Tongue (tissue), 2 donors: Measurements from ENCODE around the gene GPR31. TPM values are rescaled to one million over a fixed set of nuclear protein-coding genes. Genes with fewer than 3 reads are reported as not detected.
"Not testable (repeated sequence)": the region's sequence is repeated elsewhere in the genome, so short reads cannot be mapped to it uniquely, and the experiment has no call there.

Source experiments
- DNase-seq: peaks from one replicate; pipeline ENCODE4 v3.0.0-alpha.2; 2015
- total RNA-seq: library from RNA; depleted of rRNA; stranded (reverse); fragments of >200 nt; gene quantifications from one replicate; pipeline ENCODE4 v1.2.3, GENCODE V29; 2014

GPR31 gene, protein sequence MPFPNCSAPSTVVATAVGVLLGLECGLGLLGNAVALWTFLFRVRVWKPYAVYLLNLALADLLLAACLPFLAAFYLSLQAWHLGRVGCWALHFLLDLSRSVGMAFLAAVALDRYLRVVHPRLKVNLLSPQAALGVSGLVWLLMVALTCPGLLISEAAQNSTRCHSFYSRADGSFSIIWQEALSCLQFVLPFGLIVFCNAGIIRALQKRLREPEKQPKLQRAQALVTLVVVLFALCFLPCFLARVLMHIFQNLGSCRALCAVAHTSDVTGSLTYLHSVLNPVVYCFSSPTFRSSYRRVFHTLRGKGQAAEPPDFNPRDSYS
- total RNA-seq, result not detected

DNA sequence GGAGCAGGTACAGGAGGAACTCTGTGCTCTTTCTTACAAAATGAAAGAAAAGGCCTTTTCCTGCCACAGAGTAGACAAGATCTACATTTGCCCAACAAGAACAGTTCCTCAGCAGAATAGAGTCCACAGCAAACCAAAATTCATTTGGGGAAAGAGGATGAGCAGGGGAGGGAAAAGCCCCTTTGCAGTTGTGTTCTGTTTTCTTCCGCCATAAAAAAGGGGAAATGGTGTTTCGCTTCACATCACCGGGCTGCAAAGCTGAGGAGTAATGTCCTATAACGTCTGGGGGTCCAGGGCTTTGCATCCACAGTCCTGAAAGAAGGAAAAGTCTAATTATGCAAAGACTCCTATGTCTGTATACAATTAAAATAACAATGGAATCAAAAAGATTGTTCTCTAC, at the start of gene GPR31:
GPR31 (minus strand) TSS at position 118 of the 400 bp plus-strand sequence. CDS start 149 bp downstream, outside the sequence.
- no peak for DNase-seq

DNA sequence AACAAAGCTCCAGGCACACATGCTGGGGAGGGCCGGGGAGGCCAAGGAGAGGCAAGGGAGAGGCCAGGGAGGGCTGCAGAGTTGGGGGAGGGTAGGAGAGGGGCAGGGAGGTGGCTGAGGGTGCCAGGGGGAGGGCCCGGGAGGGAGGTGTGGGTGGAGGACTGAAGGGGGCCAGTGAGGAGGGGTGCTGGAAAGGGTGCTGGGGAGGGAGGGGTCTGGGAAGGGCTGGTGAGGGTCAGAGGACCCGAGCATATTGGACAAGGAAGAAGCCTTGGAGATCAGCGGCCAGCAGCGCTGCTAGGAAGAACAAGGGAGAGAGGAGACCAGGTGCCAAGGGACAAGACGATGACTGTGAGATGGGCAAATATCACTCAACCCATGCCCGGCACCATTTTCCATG, 49.7 kb upstream of the GPR31 start:
- no peak for DNase-seq

DNA sequence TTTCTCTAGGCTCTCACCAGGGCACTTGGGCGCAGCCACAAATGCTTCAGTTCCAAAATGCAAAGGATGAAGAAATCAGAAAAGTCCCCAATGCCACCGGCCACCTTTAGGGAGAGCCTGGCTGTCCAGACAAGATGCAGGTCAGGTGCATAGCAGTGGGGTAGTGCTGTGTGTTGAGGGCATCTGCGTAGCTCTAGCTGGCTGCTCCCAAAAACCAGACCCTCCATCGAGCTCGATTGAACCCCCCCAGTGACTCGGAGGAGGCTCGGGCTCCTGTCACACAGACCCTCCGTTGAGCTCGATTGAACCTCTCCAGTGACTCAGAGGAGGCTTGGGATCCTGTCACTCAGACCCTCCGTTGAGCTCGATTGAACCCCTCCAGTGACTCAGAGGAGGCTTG, 47.5 kb upstream of the GPR31 start:
- not testable (repeated sequence) for DNase-seq

DNA sequence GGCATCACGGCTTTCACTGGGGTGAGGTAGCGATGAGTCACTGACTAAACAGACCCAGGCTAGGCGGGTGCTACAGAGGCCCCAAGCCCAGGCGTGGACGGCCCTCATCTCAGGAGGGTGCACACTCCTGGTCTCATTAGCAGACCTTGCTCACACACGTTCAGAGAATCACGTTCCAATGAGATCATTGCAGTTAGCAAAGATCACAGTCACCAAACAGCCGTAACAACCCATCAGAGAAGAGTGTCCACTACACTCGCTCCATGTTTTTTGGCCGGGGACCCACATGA, 46.2 kb upstream of the GPR31 start:
- DNase-seq, result not testable (repeated sequence)

DNA sequence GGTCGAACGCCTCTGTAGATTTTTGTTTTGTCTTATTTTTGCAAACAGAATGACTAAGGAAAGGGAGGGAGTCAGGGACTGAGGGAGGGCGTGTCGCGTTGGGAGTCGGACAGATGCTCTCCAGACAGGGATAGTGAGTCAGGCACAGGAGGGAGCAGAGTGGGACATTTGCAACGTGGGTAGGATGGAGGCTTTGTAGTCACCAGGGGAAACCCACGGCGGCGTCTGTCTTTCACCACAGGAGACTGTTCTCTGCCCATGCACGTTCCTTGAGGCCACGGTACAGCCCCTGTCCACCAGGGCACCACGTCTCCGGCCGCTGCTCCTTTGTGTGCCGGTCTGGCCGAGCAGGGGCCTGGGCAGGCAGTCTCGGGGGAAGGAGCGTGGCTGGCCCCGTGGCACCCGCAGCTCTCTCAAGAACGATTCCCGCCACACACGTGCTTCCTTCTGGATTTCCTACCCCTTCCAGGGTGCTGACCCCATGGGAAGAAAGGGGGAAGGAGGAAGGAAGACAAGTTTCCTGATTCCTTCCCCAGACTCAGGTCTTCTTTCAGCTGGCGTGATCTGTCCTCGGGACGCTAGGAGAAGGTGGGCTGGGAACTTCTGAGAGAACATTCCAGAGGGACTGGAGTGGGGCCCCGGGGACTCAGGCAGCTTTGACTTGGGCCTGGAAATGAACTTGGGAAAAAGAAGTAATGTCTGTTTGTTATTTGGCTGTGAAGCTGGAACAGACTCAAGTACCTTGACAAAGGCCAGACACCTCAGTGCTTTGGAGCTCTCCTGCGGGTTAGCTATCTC, 45.7 kb upstream of the GPR31 start:
- DNase-seq, result not testable (repeated sequence)

DNA sequence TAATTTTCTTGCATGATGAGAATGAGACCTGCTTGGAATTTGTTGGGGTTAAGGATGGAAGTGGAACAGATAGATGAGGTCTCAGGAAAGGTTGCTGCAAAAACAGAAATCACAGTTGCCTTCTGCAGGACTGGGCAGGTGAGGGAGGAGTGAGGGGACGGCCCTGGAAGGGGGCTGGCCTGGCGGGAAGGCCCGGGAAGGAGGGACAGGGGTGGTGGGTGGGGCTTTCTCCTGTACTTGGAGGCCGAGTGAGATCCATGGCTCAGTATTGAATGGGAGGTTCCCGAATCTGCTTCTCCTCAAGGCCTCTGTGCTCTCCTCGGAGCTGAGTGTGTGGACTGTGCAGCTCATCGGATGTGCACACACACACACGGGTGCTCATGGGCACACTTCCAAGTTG, 44.8 kb upstream of the GPR31 start:
- not testable (repeated sequence) for DNase-seq

DNA sequence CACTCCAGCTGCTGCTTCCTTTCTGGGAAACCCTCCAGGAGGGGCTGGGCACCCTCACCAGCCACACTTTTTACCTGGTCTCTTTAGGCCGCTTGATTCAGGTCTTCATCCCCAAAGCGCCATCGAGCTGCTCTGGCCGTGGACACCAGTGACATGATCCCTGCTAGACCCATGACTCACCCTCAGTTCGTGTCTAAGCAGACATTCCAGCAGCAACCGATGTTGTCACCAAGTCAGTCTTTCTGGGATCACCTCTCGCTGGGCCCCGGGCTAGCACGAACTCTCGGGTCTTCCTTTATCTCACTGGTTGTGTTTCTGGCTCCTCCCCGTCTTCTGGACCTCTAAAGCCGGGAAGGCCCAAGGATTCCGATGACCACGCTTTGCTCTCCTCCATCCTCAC, 43.0 kb upstream of the GPR31 start:
- no peak for DNase-seq

DNA sequence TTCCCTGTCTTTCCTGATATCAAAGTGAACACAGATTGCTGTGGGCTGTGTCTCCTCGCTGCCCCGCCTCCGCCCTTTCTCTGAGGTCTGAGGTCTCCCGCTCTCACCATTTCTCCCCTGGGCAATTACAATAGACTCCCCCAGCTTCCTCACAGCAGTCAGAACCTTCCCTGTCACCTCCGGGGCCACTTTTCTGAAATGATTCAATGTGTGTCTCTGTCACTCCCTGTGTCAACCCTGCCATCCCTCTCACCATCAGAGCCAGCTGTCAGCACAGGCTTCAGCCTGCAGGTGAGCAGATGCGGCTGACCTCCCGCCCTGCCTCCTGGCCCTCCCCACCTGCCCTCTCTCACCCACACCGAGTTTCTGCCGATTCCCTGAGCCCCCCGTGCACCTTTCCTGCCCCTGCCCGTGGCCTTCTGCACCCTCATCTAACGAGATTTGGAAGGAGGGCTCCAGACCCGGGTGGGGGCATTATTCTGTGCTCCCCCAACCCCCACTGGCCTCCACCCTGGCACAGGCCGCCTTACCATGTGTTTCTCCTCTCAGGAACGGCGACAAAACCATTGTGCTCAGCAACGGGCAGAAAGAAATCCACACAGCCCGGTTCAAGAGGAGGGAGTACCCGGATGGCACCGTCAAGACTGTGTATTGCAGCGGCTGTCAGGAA, 38.3 kb upstream of the GPR31 start:
- not testable (repeated sequence) for DNase-seq

DNA sequence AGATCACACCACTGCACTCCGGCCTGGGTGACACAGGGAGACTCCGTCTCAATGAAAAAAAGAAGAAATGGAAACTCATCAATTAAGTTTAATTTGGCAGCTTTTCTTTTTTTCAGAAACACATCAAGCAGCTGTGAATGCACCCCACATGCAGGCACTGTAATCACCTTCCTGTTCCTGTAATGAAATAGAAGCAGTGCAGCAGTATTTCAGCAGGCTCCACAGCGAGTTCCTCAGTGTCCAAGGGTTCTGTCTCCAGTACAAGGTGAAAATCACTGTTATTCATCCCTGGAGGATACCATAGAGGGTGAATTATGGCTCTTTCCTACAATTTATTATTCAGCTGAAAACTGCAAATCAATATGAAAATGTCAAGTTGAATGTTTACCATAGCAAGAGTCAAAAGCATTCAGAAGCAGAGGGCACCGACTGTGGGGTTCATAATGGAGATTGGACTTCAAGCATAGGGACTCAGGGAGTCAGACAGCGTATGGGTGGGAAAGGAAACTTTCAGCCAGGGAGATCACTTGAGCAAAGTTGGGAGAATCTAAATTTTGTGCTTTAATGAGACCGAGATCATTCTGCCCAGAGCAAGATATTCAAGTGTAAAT, 35.8 kb upstream of the GPR31 start:
- DNase-seq, result not testable (repeated sequence)

DNA sequence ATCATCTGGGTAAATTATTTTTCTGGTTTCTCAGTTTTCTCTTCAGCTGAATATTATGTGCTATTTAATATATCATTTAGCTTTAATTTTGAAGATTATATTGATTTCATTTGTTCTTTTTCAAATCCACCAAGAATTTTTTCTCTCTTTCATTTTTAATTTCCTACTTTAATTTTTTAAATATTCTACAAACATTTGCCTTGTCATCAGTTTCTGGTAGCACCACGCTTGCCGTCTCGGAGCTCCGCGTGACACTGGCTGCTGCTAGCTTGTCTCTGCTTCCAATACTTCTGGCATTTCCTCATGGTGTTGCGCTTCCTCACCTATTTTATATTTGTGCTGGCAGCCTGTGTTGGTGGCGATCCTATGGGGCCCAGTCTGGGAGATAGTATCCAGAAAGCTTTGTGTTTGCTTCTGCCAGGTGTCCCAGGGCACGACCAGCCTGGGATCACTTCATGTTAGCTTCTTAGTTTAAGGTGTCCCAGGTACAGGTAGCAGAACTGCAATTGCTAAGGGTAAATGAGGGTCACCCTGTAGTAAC, 33.3 kb upstream of the GPR31 start:
- DNase-seq, result not testable (repeated sequence)

DNA sequence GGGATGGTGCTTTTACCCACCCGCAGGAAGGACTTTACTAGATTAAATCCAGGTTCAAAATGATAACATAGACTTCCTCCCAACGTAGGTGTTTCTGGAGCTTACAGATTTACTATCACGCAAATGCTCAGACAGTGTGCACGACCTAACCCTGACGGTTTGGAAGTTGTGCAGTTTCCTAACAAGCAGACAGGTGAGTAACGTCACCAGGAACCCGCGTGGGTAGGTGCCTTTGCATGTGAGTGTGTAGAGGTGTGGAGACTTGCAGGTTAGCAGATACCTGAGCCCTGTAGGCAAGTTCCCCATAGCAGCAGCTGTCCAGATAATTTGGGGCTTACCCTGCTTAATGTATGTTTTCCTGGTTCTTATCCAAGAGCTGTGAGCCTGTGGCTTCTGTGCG, 29.5 kb upstream of the GPR31 start:
- not testable (repeated sequence) for DNase-seq

DNA sequence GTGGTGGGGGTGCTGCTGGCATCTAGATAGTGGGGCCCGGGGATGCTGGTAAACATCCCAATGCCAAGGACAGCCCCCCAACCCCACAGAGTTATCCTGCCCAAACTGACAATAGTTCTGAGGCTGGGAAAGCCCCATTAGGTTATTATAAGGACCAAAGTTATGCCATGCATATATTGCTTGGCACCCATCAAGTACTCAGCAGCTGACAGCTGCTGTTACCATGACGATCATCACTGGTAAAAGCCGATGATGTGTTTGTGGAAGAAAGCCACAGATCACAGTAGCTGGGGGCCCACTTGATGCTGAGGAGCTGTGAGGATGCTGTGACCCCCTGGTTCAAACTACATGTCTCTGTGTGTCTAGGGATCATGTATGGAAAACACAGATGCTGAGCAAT, 27.3 kb upstream of the GPR31 start:
- DNase-seq, result not testable (repeated sequence)

DNA sequence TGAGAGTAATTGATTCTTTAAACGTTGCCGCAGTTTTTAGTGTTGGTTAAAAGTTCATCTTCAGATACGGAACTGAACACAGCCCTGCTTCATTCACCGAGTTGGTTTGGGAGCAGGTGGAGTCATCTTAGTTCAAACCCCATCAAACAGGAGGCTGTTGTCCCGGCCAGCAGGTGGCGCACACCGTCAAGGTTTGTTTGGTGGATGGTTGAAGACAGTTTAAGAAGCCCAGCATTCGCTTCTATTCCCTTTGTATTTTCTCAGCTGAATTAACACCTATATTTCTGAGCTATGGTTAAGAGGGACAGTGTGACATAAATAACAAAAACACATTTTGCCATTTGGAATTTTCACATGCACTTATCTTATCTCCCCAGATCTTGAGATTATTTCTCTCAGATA, 25.1 kb upstream of the GPR31 start:
- not testable (repeated sequence) for DNase-seq

DNA sequence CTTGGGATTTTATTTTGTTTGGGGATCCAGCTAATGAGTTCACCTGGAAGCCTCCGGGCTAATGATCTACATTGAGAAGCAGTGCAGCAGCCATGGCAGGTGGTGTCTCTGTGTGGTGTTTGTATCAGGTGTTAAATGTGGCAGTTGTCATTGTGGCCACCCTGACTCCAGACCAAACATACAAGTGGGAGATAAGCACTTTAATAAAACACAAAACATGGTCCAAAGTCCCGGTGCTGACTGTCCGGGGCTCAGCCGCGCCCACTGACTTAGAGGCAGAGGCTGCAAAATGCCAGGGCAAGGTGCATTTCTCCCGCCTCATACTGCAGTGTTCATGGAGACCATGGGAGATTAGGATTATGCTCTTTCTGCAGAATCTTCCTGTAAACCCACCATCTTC, 23.6 kb upstream of the GPR31 start:
- DNase-seq, result not testable (repeated sequence)

DNA sequence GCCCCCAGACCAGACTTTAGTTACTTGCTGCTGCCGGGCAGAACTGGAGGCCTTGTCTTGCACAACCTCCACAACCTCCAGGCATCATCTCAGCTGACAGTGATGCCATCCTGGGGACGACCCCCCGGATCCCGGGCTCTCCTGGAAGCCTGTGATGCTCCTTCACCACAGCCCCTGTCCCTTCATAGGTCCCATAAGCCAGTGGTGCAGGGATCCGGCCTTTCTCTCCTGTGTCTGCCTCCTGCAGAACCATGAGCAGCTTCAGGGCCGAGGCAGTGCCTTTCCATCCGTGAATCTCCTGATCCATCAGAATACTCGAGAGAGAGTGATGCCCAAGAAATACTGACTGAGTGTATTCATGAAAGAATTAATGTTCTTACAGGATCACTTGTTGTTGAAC, 22.3 kb upstream of the GPR31 start:
- not testable (repeated sequence) for DNase-seq

DNA sequence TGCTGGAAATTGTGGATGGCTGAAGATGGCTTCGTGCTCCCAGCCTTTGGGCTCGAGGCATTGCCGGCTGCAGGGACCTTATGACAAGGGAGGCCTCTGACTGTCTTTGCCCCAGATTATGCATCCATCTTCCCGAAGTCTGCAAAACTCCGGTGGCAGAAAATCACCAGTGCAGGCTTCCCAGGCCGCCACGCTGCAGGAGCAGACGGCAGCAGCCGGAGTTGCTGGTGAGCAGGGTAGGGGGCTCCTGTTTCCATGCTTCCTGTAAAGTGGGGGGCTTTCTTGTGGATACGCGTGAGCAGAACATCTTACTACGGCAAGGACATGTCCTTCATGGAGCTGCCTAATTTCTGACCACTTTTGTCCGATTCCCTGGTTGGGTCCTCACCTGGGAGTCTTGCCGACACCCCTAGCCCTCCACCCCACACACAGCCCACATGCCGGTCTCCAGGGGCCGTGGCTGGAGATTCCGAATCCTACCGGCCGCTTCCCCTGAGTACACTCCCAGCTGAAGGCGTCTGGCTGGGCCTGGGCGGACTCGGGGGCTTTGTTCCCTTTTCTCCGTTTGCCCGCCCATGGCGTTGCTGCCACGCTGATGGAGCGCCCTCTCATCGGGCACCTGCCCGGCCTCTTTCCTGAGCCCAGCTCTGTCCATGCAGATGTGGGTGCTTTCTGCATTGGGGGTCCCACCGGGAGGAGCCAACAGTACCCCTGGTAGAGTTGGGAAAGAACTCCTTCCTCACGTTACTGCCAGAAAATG, 21.3 kb upstream of the GPR31 start:
- DNase-seq, result not testable (repeated sequence)

DNA sequence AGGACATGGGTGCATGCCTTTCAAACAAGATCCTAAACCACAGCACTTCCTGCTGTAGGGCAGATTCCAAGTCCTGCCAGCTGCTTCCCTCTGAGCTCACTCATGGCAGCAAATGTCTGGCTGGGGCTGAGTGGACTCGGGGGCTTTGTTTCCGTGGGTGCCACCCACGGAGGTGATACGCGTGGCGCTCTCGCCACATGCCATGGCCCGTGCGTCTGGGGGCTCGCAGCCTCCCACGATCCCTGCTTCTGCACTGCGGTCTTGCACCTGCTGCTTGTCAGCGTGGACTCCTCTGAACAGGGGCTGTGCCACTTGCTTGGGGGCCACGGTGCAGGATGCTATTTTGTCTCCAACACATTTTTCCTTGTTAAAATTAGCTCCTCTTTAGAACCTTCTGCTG, 19.5 kb upstream of the GPR31 start:
- DNase-seq, result not testable (repeated sequence)

DNA sequence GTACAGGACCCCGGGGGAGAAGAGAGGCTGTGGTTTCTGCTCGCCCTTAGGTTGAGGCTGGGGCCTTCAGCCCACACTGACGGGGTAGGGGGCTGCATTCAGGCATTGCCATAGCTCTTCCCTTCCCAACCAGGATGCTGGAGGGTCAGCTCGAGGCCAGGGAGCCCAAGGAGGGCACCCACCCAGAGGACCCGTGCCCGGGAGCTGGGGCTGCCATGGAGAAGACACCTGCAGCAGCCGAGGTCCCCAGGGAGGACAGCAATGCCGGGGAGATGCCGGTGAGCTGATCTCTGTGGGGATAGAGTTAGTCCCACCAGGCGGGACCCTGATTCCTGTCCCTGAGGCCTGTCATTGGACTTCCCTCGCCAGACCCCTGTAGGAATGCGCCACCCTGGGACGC, 14.2 kb upstream of the GPR31 start:
- not testable (repeated sequence) for DNase-seq

DNA sequence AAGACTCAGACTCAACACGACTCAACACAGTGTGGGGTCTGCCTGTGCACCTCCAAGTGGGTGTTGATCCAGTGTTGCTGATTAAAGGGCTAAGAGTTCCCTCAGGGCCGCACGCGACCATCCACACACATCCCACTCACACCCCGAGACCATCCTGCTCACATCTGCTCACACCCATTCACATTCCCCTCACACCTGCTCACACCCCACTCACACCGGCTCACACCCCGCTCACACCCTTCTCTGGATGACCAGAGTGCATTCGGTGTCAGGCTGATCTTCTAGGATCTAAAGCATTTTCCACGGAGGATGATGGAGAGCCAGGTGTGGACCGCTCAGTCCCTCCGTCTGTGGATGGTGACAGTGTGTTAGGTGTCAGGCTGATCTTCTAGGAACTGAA, 13.5 kb upstream of the GPR31 start:
- DNase-seq, result not testable (repeated sequence)

DNA sequence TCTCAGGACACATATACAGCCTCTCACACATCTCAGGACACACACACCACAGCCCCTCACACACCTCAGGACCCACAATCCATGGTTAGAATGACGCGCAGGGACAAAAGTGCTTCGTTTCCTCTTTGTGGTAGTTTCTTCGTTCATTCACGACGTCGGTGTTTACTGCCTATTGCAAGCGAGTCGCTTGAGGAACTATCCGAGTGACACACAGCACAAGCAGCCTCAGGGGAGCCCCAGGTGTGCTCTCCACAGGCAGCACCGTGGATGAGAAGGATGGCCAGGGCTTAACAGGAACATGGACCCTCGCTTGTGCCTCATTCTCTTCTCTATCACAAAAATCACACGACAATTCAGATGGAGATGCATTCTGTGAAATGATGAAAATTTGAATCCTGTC, 12.1 kb upstream of the GPR31 start:
- not testable (repeated sequence) for DNase-seq

DNA sequence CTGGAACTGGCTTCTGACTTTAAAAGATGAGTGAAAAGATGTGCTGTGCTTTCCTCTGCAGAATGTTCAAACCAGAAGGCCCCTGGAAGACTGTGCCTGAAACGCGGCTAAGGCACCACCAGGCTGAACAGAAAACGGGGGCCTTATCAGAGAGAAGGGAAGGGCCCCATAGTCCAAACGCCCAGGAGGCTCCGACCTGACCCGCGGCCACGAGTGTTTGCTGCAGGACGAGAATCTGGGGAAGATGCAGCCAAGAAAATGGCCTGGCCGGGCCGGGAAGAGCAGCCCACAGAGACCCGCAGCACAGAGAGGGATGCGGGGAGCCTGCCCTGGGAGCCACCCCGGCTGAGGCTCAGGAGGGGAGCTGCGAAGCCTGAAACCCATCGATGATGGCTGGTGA, 10.5 kb upstream of the GPR31 start:
- not testable (repeated sequence) for DNase-seq

DNA sequence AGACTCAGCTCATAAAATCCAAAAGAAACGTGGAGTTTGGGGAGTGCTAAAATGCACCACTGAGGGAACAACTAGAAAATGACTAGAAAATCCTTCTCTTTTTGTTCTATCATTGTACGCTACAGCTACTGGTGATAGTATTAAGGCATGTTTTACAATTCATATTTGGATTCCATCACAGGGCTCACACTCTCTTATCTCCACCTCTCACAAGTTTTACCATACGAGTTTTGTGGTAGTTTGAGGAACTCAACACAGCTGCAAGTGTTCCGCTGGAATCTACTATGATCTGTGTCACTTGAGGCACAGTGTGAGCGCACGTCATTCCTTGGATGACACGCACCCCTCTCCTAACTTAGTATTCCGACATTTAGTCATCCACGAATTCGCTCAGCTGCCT, 9.9 kb upstream of the GPR31 start:
- DNase-seq, result not testable (repeated sequence)
